Cerebellar cortex (tissue), 1 donor: ENCODE results near the gene ASB5.
"Not testable (repeated sequence)": the region's sequence is repeated elsewhere in the genome, so short reads cannot be mapped to it uniquely, and the experiment has no call there.

Source experiments
- DNase-seq: peaks from one replicate; pipeline ENCODE4 v3.0.0-alpha.2; 2015; ENCODE audit warnings: low spot score

ASB5 gene

DNA sequence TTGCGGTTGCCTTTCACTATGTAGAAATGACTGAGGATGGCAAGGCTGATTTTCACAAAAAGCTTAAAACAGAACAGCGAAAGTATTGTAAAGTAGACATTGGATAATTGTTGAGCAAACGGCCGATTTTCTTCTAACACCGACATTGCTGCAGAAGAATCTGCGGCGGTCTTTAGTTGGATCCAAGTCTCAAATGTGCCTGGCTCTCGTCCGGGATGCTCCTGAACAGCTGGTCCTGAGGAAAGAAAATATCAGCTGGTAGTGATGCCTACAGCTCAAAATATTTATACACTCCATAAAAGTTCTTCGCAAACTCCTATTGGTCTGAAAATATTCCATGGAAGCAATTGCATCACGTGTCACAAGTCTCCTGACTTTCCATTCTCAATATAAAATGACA, at the start of gene ASB5:
TSS of gene ASB5 (minus strand) at position 260 of the 400 bp plus-strand sequence. CDS start at position 146, 114 bp downstream.
- DNase-seq: no peak

DNA sequence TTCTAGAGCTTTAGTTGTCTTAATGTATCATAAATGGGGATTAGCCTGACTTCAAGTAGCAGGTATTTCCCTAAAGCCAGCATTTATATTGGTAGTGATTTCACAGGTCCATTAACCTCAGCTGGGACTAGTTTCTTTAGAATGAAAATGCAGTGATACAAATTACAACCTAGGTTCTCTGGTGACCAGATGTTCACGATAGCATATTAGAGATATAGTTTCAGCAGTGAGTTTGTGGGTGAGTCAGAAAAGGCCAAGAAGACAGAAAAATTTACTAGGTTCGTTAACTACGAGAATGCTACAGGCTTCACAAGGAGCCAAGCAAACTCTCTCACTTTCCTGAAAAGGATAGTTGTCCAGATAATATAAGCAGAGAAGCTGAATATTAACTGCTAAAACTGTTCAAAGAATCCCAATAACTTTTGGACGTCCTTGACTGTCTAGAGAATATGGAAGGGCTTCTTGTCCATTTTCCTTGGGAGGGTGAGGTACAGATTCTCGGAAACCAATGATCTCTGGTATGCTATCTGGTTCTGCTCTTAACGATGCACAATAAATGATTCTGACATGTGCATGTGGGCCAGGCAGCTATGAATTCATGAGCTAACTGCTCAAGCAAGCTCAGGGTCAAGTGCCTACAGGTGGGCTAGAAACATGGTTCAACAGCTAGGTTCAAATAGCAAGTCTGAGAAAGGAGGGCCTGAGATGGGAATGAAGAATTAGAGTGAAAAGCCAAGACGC, 44.7 kb upstream of the ASB5 start:
- no peak for DNase-seq

DNA sequence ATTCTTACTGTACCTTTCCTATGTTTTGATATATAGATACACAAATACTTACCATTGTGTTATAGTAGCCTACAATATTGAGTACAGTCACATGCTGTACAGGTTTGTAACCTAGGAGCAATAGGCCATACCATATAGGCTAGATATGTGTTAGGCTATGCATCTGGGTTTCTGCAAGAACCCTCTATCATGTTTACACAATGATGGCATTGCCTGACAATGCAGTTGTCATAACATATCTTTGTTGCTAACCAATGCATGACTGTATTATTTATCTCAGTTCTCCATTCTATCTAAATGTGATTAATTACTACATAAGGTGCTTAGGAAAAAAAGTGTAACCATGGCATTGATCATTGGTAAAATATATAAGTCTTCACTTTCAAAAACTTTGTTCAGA, 40.8 kb upstream of the ASB5 start:
- DNase-seq: no peak

DNA sequence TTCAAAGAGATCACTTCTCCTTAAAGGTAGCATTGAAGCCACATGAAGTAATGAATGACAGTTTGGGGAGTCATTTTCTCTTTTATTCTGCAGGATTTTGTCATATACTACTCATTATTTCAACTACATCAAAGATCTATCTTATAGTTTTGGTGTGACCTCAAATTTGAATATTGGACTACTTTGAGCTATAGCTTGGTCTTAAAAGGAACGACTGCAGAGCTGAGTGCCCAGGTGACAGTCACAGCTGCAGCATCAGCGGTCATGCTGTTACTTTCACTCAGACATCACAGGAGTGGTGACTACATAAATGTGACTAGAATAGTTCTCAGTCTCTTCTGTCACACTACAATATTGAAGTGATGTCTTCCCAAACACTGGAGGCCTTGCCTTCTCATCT, 40.0 kb upstream of the ASB5 start:
- DNase-seq: no peak

GRCh38 chr4:176308441-176308840, 39.4 kb upstream of the ASB5 start:
- no peak for DNase-seq

GRCh38 chr4:176307666-176307930, 38.6 kb upstream of the ASB5 start:
- DNase-seq: no peak

- DNase-seq: no peak
Observed at GRCh38 chr4:176306837-176307665, 38.0 kb upstream of the ASB5 start.

DNA sequence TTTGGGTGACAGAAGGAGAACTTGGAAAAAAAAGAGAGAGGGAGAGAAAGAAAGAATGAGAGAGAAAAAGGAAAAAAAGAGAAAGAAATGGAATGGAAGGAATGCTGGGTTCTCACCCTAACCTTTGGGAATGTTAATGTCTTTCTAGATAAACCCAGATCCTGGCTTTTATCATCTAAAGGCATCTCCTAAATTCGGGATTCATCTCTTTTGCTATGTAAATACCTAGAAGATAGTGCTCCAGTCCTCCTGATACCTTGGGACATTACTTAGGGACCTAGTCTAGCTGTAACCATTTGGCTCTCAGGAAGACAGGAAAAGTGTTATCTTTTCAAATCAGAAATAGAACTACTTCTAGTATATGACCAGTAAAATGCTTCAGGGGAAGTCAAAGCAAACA, 34.9 kb upstream of the ASB5 start:
- no peak for DNase-seq

GRCh38 chr4:176302283-176303275, 33.6 kb upstream of the ASB5 start:
- no peak for DNase-seq

GRCh38 chr4:176300565-176300964, 31.5 kb upstream of the ASB5 start:
- no peak for DNase-seq

DNA sequence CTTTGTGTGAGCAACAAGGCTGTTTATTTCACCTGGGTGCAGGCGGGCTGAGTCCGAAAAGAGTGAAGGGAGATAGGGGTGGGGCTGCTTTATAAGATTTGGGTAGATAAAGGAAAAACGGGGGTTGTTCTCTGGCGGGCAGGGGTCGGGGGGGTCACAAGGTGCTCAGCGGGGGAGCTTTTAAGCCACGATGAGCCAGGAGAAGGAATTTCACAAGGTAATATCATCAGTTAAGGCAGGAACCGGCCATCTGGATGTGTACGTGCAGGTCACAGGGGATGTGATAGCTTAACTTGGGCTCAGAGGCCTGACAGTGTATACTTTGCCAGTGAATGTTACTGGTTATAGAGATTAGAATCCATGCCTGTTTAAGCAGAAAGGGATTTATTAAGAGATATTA, 31.0 kb upstream of the ASB5 start:
- no peak for DNase-seq

DNA sequence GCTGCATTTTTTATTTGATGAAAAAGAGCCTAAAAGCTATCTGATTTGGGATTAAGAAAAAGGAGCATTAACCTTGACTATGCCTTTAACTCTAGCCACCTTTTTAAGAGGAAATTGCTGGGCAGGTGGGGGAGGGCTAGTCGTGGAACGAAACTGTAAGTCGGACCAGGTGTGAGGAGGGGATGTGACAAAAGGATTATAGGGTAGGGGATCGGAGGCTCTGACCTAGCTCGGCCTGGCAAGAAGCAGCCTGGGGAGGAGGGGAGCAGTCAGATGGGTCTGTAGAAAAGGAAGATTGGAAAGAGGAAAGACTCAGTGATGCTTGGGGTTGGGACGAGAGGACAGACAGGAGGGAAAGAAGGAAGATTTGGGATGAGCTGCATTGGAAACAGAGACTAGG, 29.6 kb upstream of the ASB5 start:
- DNase-seq: no peak

DNA sequence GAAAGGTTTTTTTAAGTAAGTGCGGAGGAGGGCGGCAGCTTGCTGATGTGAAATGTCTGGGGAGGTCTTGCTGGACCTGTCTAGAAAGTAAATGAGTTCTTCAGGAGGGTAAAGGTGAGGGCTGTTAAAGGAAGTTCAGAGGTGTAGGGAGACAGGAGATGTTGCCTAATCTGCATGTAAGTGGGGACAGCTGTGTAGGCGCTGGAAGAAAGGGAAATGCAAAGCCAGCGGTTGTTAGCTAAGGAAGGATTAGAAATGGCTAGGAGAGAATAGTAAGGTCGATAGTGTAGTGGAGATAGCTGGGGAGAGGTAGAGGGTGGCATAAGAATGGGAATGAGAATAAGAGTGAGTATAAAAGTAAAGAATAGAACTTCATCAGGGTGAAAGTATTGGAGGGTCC, 26.9 kb upstream of the ASB5 start:
- DNase-seq: not testable (repeated sequence)

DNA sequence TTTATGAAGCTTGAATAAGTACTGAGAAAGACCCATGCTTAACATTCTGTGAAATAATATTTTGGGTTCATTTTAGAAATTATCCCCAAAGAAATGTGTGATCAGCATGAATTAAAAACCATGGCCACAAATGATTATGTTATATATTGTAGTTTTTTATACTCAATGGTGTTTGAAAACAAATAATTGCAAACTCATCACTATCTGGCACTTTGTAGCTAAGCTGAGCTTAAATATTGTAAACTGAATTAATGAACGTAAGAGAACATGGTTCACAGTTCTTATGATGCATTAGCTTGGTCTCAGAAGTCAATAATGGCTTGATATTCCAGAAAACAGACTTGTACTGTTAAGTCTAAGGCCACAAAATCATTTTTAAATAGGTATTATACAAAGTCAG, 24.6 kb upstream of the ASB5 start:
- DNase-seq: no peak

DNA sequence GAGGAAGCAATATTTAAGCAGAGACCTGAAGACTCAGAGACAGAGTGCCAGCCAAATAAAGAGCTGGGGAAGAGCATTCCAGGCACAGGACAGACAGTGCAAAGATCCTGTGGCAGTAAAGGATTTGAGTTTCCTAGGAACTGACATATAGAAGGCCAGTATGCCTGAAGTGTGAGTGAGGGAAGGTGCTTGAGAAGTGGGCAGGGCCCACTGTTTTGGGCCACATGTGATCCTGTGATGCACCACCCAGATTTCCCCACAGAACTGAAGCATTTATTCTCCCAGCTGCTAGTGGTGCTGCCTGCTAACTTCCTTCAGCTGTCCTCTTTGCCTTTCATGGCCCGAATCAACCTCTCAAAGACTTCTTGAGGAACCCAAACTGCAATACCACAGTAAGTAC, 23.9 kb upstream of the ASB5 start:
- DNase-seq: no peak

- no peak for DNase-seq
Observed at GRCh38 chr4:176291748-176292147, 22.7 kb upstream of the ASB5 start.

DNA sequence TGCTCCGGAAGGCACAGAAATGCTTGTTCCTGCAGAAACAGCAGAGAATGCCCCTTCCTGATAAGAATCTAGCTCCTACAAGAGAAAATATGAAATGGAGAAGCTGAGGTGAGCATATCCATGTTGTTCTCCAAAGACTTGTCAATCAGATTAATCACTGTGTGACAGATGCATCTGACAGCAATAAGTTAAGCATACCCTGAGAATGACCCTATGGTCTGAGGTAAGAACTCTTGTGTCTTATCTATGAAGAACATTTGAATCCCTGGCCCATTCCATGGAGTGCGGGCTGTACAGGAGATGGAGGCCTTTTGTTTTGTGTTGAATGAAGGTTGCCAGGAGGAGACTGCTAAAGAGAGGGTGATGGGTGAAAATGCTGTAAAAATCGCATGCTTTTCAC, 21.5 kb upstream of the ASB5 start:
- DNase-seq: no peak

DNA sequence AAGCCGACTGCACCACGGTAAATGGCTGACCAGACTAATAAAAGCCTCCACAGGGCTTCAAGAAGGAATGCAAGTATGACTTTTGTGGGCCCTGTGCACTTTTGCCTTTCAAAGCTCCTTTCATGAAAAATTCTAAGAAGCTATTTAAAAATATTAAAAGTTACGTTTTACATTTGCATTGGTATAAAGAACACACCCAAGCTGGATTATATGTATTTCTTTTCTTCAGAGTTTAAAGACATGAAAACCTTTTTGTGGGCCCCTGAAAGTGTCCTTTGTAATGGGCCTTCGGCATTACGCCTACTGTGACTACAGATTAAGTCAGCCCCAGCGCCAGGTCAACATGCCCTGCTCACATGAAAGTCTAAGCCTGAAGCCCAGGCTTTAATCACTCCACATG, 20.5 kb upstream of the ASB5 start:
- DNase-seq: no peak

DNA sequence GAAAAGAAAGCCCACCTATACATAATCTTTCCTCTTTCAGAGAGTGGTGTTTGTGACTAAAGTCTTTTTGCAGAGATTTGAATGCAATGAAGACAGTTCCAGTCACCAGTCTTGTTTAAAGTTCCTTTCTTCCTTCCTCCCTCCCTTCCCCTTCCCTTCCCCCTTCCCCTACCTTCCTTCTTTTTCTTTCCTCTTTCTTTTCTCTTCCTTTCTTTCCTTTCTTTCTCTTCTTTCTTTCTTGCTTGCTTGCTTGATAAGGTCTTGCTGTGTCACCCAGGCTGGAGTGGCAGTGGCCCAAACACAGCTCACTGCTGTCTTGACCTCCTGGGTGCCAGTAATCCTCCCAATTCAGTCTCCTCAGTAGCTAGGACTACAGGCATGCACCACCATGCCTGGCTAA, 19.0 kb upstream of the ASB5 start:
- no peak for DNase-seq

GRCh38 chr4:176287546-176287945, 18.5 kb upstream of the ASB5 start:
- DNase-seq: peak; percentile 68

DNA sequence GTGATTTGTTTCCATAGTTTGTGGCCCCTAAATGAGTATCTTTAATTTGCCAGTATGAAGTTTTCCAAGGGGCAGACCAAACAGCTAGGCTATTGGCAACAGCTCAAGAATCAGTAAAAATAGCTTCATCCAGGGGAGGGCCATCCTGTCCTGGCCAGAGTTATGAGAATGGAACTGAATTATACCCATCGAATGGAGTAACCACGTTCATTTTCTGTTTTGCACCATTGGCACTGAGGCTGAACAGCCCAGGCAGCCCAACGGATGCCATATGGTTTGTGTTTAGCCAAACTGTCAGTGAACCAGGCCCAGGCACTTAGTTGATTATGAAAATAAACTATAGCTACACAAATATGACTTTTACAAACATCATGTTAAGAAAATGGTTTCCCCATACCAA, 17.7 kb upstream of the ASB5 start:
- peak; percentile 91 for DNase-seq

- DNase-seq: not testable (repeated sequence)
Observed at GRCh38 chr4:176279560-176279959, 10.5 kb upstream of the ASB5 start.
